SK-N-SH (cell line): ENCODE measurements around the gene MAPRE2. TPM values are rescaled to one million over a fixed set of nuclear protein-coding genes. Genes with fewer than 3 reads are reported as not detected.

Experiments used
- CTCF ChIA-PET: fragments of 300-600, 350-600 bp; formaldehyde crosslinking; extraction: SDS; loops from one replicate; lab custom pipeline; 2021; lab: Yijun Ruan, JAX
- POLR2A ChIA-PET: fragments of 350-600 bp; sonication (Branson Sonifier 250); formaldehyde crosslinking; extraction: SDS; loops from one replicate; lab custom pipeline; 2020; ENCODE audit warnings: antibody characterized with exemption, inconsistent platforms; lab: Yijun Ruan, JAX
- DNase-seq: peaks from one replicate; pipeline ENCODE4 v3.0.0; 2012
- H2AFZ ChIP-seq: fragments of 200-600 bp; sonication (generic); 2 replicates; pipeline ENCODE4 v1.8.1; 2016; ENCODE audit warnings: antibody characterized with exemption, mild to moderate bottlenecking, low read depth
- H3F3A ChIP-seq: fragments of 200-600 bp; sonication (generic); replicated peaks from 2 replicates; pipeline ENCODE3; 2016; ENCODE audit warnings: antibody characterized with exemption, mild to moderate bottlenecking; ENCODE audit not compliant: insufficient read depth
- H3K27ac ChIP-seq, 2 experiments: fragments of 200-500 bp in 1 of 2; fragments of 200-600 bp in 1 of 2; sonication (Bioruptor generic) in 1 of 2; sonication (generic), shearing (Covaris generic) in 1 of 2; 2 replicates each; pipeline versions ENCODE4 v1.5.1 to v1.6.1; 2014 to 2016; ENCODE audit warnings: low read depth in 2 of 2, inconsistent platforms in 1 of 2, low read length in 1 of 2, mild to moderate bottlenecking in 1 of 2, mixed read lengths in 1 of 2
- H3K27me3 ChIP-seq: fragments of 200-600 bp; sonication (generic), shearing (Covaris generic); 2 replicates; pipeline ENCODE4 v1.6.1; 2016; ENCODE audit warnings: mixed run types; ENCODE audit not compliant: insufficient read depth
- H3K36me3 ChIP-seq, 2 experiments: fragments of 200-500 bp in 1 of 2; fragments of 200-600 bp in 1 of 2; sonication (Bioruptor generic) in 1 of 2; sonication (generic) in 1 of 2; replicated peaks in 1 of 2; 2 replicates each; pipeline versions ENCODE3 to v1.5.1; 2014 to 2016; ENCODE audit warnings: low read length in 1 of 2, mild to moderate bottlenecking in 1 of 2; ENCODE audit not compliant: insufficient read depth in 2 of 2, control insufficient read depth in 1 of 2
- H3K4me1 ChIP-seq, 2 experiments: fragments of 200-500 bp in 1 of 2; fragments of 200-600 bp in 1 of 2; sonication (Bioruptor generic) in 1 of 2; sonication (generic), shearing (Covaris generic) in 1 of 2; 2 replicates each; pipeline versions ENCODE4 v1.5.1 to v1.6.1; 2014 to 2016; ENCODE audit warnings: low read depth in 1 of 2, low read length in 1 of 2, mixed run types in 1 of 2; ENCODE audit not compliant: insufficient read depth in 2 of 2, control insufficient read depth in 1 of 2
- H3K4me2 ChIP-seq: fragments of 200-600 bp; sonication (generic), shearing (Covaris generic); 2 replicates; pipeline ENCODE4 v1.6.1; 2017; ENCODE audit warnings: mixed run types
- H3K4me3 ChIP-seq, 2 experiments: fragments of 200-500 bp in 1 of 2; fragments of 200-600 bp in 1 of 2; sonication (Bioruptor generic) in 1 of 2; sonication (generic), shearing (Covaris generic) in 1 of 2; 2 replicates each; pipeline versions ENCODE4 v1.5.1 to v1.8.1; 2014 to 2016; ENCODE audit warnings: low read depth in 2 of 2, inconsistent platforms in 1 of 2, low read length in 1 of 2, mild to moderate bottlenecking in 1 of 2, mixed read lengths in 1 of 2, moderate library complexity in 1 of 2
- H3K79me2 ChIP-seq: fragments of 200-600 bp; sonication (generic); 2 replicates; pipeline ENCODE4 v1.8.1; 2017; ENCODE audit warnings: mild to moderate bottlenecking; ENCODE audit not compliant: insufficient read depth
- H3K9ac ChIP-seq: fragments of 200-600 bp; sonication (generic); 2 replicates; pipeline ENCODE4 v1.6.1; 2017; ENCODE audit warnings: mixed run types
- H3K9me2 ChIP-seq: fragments of 200-600 bp; sonication (generic); 2 replicates; pipeline ENCODE4 v1.6.1; 2017; ENCODE audit warnings: mixed run types
- H3K9me3 ChIP-seq: fragments of 200-600 bp; sonication (generic); 2 replicates; pipeline ENCODE4 v1.6.1; 2017; ENCODE audit warnings: mixed run types, mild to moderate bottlenecking, moderate library complexity
- H4K20me1 ChIP-seq: fragments of 200-600 bp; sonication (generic); 2 replicates; pipeline ENCODE4 v1.6.1; 2017; ENCODE audit warnings: mild to moderate bottlenecking, mixed run types; ENCODE audit not compliant: insufficient read depth
- FOXM1 ChIP-seq: IDR thresholded peaks from 2 replicates; pipeline ENCODE4 v1.4.0; 2012; ENCODE audit warnings: low read depth, mild to moderate bottlenecking
- GATA2 ChIP-seq: sonication (generic); formaldehyde crosslinking; IDR thresholded peaks from 2 replicates; pipeline ENCODE4 v1.5.0; 2020; ENCODE audit warnings: mild to moderate bottlenecking, missing genetic modification reagents
- IRF3 ChIP-seq: fragments of 150-350 bp; IDR thresholded peaks from 2 replicates; pipeline ENCODE4 v1.6.1; 2016; ENCODE audit warnings: mild to moderate bottlenecking, low read depth, low read length
- JUND ChIP-seq: IDR thresholded peaks from 2 replicates; pipeline ENCODE4 v1.4.0; 2012
- MEF2A ChIP-seq: IDR thresholded peaks from 2 replicates; pipeline ENCODE4 v1.4.0; 2012; ENCODE audit warnings: low read depth, borderline replicate concordance
- NFIC ChIP-seq: IDR thresholded peaks from 2 replicates; pipeline ENCODE4 v1.4.0; 2012; ENCODE audit warnings: borderline replicate concordance
- NRF1 ChIP-seq: IDR thresholded peaks from 2 replicates; pipeline ENCODE4 v1.6.1; 2012; ENCODE audit warnings: low read depth, mild to moderate bottlenecking, low read length
- POLR2AphosphoS5 ChIP-seq: IDR thresholded peaks from 2 replicates; pipeline ENCODE4 v1.6.1; 2012; ENCODE audit warnings: low read depth, low read length
- RAD21 ChIP-seq: IDR thresholded peaks from 2 replicates; pipeline ENCODE4 v1.6.1; 2012; ENCODE audit warnings: mild to moderate bottlenecking, low read length
- SIN3A ChIP-seq: IDR thresholded peaks from 2 replicates; pipeline ENCODE4 v1.6.1; 2012; ENCODE audit warnings: low read depth, mild to moderate bottlenecking, low read length, moderate library complexity, borderline replicate concordance
- SMC3 ChIP-seq: IDR thresholded peaks from 2 replicates; pipeline ENCODE4 v1.6.1; 2012; ENCODE audit warnings: low read depth, low read length, improper control_type of control experiment
- TAF1 ChIP-seq: IDR thresholded peaks from 2 replicates; pipeline ENCODE4 v1.6.1; 2012; ENCODE audit warnings: low read depth, mild to moderate bottlenecking, low read length, moderate library complexity, borderline replicate concordance
- TCF12 ChIP-seq: IDR thresholded peaks from 2 replicates; pipeline ENCODE4 v1.4.0; 2012
- USF2 ChIP-seq: fragments of 150-350 bp; IDR thresholded peaks from 2 replicates; pipeline ENCODE4 v1.6.1; 2017; ENCODE audit warnings: antibody characterized with exemption, low read length, low read depth, borderline replicate concordance
- YY1 ChIP-seq: IDR thresholded peaks from 2 replicates; pipeline ENCODE4 v1.4.0; 2012; ENCODE audit warnings: low read depth, mild to moderate bottlenecking
- WGBS: methylation state at CpG from one replicate; pipeline ENCODE4 v1.1.6; 2017; ENCODE audit warnings: low lambda C conversion rate; 5-methylcytosine and 5-hydroxymethylcytosine counted together
- polyA plus RNA-seq, 3 experiments: library from polyadenylated mRNA; depleted of rRNA; stranded (reverse); fragments of >200 nt; gene quantifications; 2 replicates each; pipeline ENCODE4 v1.2.3, GENCODE V29; 2012

The MAPRE2 gene
- polyA plus RNA-seq, 1 of the 3 experiments (the other 2 are of a cell fraction): 11.5 TPM

- Histone ChIP-seq H3K4me1 (peaks cover 16 to 22% of the 10 kb centered on the region in 2 experiments; a peak in 3 of 4 replicates), H3K9me3 (no peaks in the 10 kb centered on the region), H3K4me2 (no peak overlapping the region), H3K36me3 (no peaks in the 10 kb centered on the region), H3K9ac (no peak overlapping the region), H4K20me1 (no peaks in the 10 kb centered on the region), H3K27me3 (no peaks in the 10 kb centered on the region), H3K4me3 (no peak overlapping the region), H2AFZ (no peak overlapping the region), H3K9me2 (no peaks in the 10 kb centered on the region), H3K79me2 (no peaks in the 10 kb centered on the region), H3F3A (peaks cover 12% of the 10 kb centered on the region), H3K27ac (peak overlapping the region in 1 of 2 experiments; percentile 76; a peak in 2 of 4 replicates)
- DNase-seq: no peak
- 59% methylated on average over 5 of the region's 5 CpGs for WGBS
- ChIA-PET CTCF (interaction anchor here (0.8 to 2.7 kb wide), 5 partner anchors 10 to 146 kb away, joined by 3 to 11 read pairs (median 6); no protein-coding TSS in a partner anchor), POLR2A (interaction anchor here (1.0 kb wide), 1 partner anchor 44 kb away, joined by 3 read pairs; the partner anchor contains the start of gene MAPRE2)
- TF ChIP-seq POLR2AphosphoS5 (no peak), FOXM1 (no peak), JUND (no peak), RAD21 (no peak), NRF1 (no peak), SMC3 (no peak), GATA2 (CRISPR knock-in tag) (no peak), TCF12 (no peak), NFIC (no peak), MEF2A (no peak), SIN3A (no peak), YY1 (no peak), IRF3 (no peak), USF2 (no peak), TAF1 (no peak)
Measured at GRCh38 chr18:35084494-35085449, 43.6 kb downstream of the MAPRE2 start.
